HG03378 (cell line): ENCODE measurements around the gene TOP2A.
A peak's percentile ranks its signal among the peaks of the same experiment; 100 is the strongest.

Experiments used
- ATAC-seq: cut with Tn5 transposase; IDR thresholded peaks from one replicate; pipeline ENCODE4 v1.9.1; 2021; ENCODE audit warnings: mild to moderate bottlenecking, moderate library complexity; ENCODE audit not compliant: unreplicated experiment

TOP2A gene

GRCh38 chr17:40417609-40418427 is at the start of gene TOP2A:
TOP2A (minus strand) TSS chr17:40417896; CDS start chr17:40417791, 105 bp downstream.
- ATAC-seq, result peak; percentile 94

GRCh38 chr17:40467281-40467867 is 49.7 kb upstream of the TOP2A start:
- no peak for ATAC-seq

GRCh38 chr17:40466298-40466971 is 48.7 kb upstream of the TOP2A start:
- ATAC-seq, result no peak

GRCh38 chr17:40464392-40464855 is 46.7 kb upstream of the TOP2A start:
- ATAC-seq, result no peak

- no peak for ATAC-seq
These were observed 45.4 kb upstream of the TOP2A start for GRCh38 chr17:40463122-40463550.

GRCh38 chr17:40462343-40463121 is 44.8 kb upstream of the TOP2A start:
- ATAC-seq, result no peak

- ATAC-seq, result no peak
These were observed 44.1 kb upstream of the TOP2A start for GRCh38 chr17:40461732-40462342.

- ATAC-seq, result no peak
These were observed 43.5 kb upstream of the TOP2A start for GRCh38 chr17:40460968-40461731.

- ATAC-seq, result no peak
These were observed 42.9 kb upstream of the TOP2A start for GRCh38 chr17:40460604-40460967.

- ATAC-seq, result no peak
These were observed 42.2 kb upstream of the TOP2A start for GRCh38 chr17:40459636-40460603.

- ATAC-seq, result no peak
These were observed 41.3 kb upstream of the TOP2A start for GRCh38 chr17:40458851-40459482.

GRCh38 chr17:40457964-40458791 is 40.5 kb upstream of the TOP2A start:
- no peak for ATAC-seq

GRCh38 chr17:40457369-40457768 is 39.7 kb upstream of the TOP2A start:
- ATAC-seq, result no peak

GRCh38 chr17:40456396-40456951 is 38.8 kb upstream of the TOP2A start:
- ATAC-seq, result no peak

- ATAC-seq, result no peak
These were observed 36.9 kb upstream of the TOP2A start for GRCh38 chr17:40454613-40454995.

- ATAC-seq, result no peak
These were observed 36.4 kb upstream of the TOP2A start for GRCh38 chr17:40453881-40454612.
